PC-3 (cell line): ENCODE data around the gene HES1. TPM values are rescaled to one million over a fixed set of nuclear protein-coding genes. Genes with fewer than 3 reads are reported as not detected.

Source experiments
- ATAC-seq: fragments of 200-7000 bp; cut with Tn5 transposase; 2 replicates; pipeline ENCODE4 v1.9.1; 2020; ENCODE audit warnings: mild to moderate bottlenecking, moderate library complexity
- BruUV-seq: library from RNA; stranded (reverse); fragments of 400-500 nt; replicated peaks from 2 replicates; lab custom pipeline; 2021; lab: Mats Ljungman, UMichigan
- CTCF ChIA-PET: fragments of 300-600 bp; sonication (Branson Sonifier 250); formaldehyde crosslinking; loops from one replicate; lab custom pipeline; 2022; ENCODE audit warnings: antibody characterized with exemption; lab: Charles Lee
- POLR2A ChIA-PET: fragments of 300-600 bp; sonication (Branson Sonifier 250); formaldehyde crosslinking; loops from one replicate; lab custom pipeline; 2022; ENCODE audit warnings: antibody characterized with exemption; ENCODE audit not compliant: unreplicated experiment; lab: Charles Lee
- DNase-seq: peaks from one replicate; pipeline ENCODE4 v3.0.0-alpha.2; 2015
- H2AFZ ChIP-seq: fragments of 300-600 bp; sonication (generic); 2 replicates; pipeline ENCODE4 v1.6.0; 2016; ENCODE audit warnings: antibody characterized with exemption, low read length
- H3F3A ChIP-seq: fragments of 300-600 bp; sonication (generic); one replicate; pipeline ENCODE4 v1.6.0; 2017; ENCODE audit warnings: antibody characterized with exemption, low read length, control low read depth, mild to moderate bottlenecking; ENCODE audit not compliant: unreplicated experiment
- H3K27ac ChIP-seq: fragments of 300-600 bp; sonication (generic); 2 replicates; pipeline ENCODE4 v1.5.1; 2016; ENCODE audit warnings: mild to moderate bottlenecking, low read length
- H3K27me3 ChIP-seq: fragments of 300-600 bp; sonication (generic); 2 replicates; pipeline ENCODE4 v1.6.1; 2016; ENCODE audit warnings: low read length, mixed read lengths
- H3K36me3 ChIP-seq: fragments of 300-600 bp; sonication (generic); 2 replicates; pipeline ENCODE4 v1.6.1; 2016; ENCODE audit warnings: low read depth, mixed run types, low read length, mixed read lengths
- H3K4me1 ChIP-seq: fragments of 300-600 bp; sonication (generic); 2 replicates; pipeline ENCODE4 v1.5.1; 2016; ENCODE audit warnings: low read length; ENCODE audit not compliant: insufficient read depth
- H3K4me2 ChIP-seq: fragments of 300-600 bp; sonication (generic); 2 replicates; pipeline ENCODE4 v1.6.0; 2016; ENCODE audit warnings: low read length
- H3K4me3 ChIP-seq: fragments of 300-600 bp; sonication (generic); 2 replicates; pipeline ENCODE4 v1.5.1; 2016; ENCODE audit warnings: mild to moderate bottlenecking, low read length, mixed read lengths
- H3K79me2 ChIP-seq: fragments of 300-600 bp; sonication (generic); 2 replicates; pipeline ENCODE4 v1.6.1; 2017; ENCODE audit warnings: low read length, mixed read lengths
- H3K9ac ChIP-seq: fragments of 300-600 bp; sonication (generic); 2 replicates; pipeline ENCODE4 v1.6.0; 2016; ENCODE audit warnings: mild to moderate bottlenecking, low read length
- H3K9me2 ChIP-seq: fragments of 300-600 bp; sonication (generic); replicated peaks from 2 replicates; pipeline ENCODE4 v1.6.1; 2016; ENCODE audit warnings: mixed run types, low read length, mixed read lengths
- H3K9me3 ChIP-seq: fragments of 300-600 bp; sonication (generic); 2 replicates; pipeline ENCODE4 v1.6.1; 2016; ENCODE audit warnings: low read length, mixed read lengths
- H4K20me1 ChIP-seq: fragments of 300-600 bp; sonication (generic); 2 replicates; pipeline ENCODE4 v1.6.1; 2016; ENCODE audit warnings: low read length, mixed read lengths
- EZH2 ChIP-seq: fragments of 300-600 bp; sonication (generic); IDR thresholded peaks from one replicate; pipeline ENCODE4 v1.6.1; 2017; ENCODE audit warnings: antibody characterized with exemption, mild to moderate bottlenecking, low read length; ENCODE audit not compliant: unreplicated experiment
- EZH2phosphoT487 ChIP-seq: fragments of 300-600 bp; sonication (generic); IDR thresholded peaks from 2 replicates; pipeline ENCODE4 v1.6.1; 2018; ENCODE audit warnings: mild to moderate bottlenecking, antibody characterized with exemption, low read length, borderline replicate concordance
- intact Hi-C: fragments of 100-400 bp; cut with micrococcal nuclease; formaldehyde crosslinking; loops from 2 replicates; pipeline ENCODE4 v1.9.0; 2023
- total RNA-seq: library from RNA; depleted of rRNA; stranded (reverse); fragments of >200 nt; gene quantifications from 2 replicates; pipeline ENCODE4 v1.2.3, GENCODE V29; 2014
- TF ChIP-seq, protein P1 (sequence below): fragments of 300-600 bp; sonication (generic); conservative IDR thresholded peaks from 2 replicates; pipeline ENCODE4 v1.5.1; 2017; ENCODE audit warnings: antibody characterized with exemption, low read depth, mild to moderate bottlenecking, low read length

The HES1 gene
- total RNA-seq, 1 experiment from 2014 or later = 906 TPM

DNA sequence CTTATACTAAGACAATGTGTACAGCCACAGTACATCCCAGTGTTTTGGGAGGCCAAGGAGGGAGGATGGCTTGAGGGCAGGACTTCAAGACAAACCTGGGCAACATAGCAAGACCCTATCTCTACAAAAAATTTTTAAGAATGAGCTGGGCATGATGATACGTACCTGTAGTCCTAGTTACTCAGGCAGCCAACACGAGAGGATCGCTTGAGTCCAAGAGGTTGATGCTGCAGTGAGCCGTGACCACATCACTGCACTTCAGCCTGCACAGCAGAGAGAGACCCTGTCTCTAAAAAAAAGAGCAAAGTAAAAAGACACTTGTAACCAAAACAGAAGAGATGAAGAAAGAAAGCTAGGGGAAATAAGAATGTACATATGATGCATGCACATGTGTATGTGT lies 38.5 kb downstream of the HES1 start:
- Histone ChIP-seq H3K9me3 (no peaks in the 10 kb centered on the region), H3K79me2 (no peaks in the 10 kb centered on the region), H3K4me3 (no peak overlapping the region), H4K20me1 (no peaks in the 10 kb centered on the region), H3K9ac (no peak overlapping the region), H3K4me1 (no peaks in the 10 kb centered on the region), H3K27ac (no peak overlapping the region), H3K27me3 (no peaks in the 10 kb centered on the region), H3K4me2 (no peak overlapping the region), H3F3A (no peaks in the 10 kb centered on the region), H3K9me2 (no peaks in the 10 kb centered on the region), H3K36me3 (no peaks in the 10 kb centered on the region), H2AFZ (no peak overlapping the region)
- TF ChIP-seq EZH2 (no peak), EZH2phosphoT487 (no peak)
- TF ChIP-seq, protein P1, sequence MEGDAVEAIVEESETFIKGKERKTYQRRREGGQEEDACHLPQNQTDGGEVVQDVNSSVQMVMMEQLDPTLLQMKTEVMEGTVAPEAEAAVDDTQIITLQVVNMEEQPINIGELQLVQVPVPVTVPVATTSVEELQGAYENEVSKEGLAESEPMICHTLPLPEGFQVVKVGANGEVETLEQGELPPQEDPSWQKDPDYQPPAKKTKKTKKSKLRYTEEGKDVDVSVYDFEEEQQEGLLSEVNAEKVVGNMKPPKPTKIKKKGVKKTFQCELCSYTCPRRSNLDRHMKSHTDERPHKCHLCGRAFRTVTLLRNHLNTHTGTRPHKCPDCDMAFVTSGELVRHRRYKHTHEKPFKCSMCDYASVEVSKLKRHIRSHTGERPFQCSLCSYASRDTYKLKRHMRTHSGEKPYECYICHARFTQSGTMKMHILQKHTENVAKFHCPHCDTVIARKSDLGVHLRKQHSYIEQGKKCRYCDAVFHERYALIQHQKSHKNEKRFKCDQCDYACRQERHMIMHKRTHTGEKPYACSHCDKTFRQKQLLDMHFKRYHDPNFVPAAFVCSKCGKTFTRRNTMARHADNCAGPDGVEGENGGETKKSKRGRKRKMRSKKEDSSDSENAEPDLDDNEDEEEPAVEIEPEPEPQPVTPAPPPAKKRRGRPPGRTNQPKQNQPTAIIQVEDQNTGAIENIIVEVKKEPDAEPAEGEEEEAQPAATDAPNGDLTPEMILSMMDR = no peak
- CTCF ChIA-PET = no interaction called here
- BruUV-seq = no TSS peak
- intact Hi-C loops = no loop called here
- POLR2A ChIA-PET = interaction anchor here (0.7 to 0.9 kb wide), 2 partner anchors 127 to 560 kb away, joined by 3 read pairs; no protein-coding TSS in a partner anchor
- no peak for DNase-seq
- no peak for ATAC-seq

DNA sequence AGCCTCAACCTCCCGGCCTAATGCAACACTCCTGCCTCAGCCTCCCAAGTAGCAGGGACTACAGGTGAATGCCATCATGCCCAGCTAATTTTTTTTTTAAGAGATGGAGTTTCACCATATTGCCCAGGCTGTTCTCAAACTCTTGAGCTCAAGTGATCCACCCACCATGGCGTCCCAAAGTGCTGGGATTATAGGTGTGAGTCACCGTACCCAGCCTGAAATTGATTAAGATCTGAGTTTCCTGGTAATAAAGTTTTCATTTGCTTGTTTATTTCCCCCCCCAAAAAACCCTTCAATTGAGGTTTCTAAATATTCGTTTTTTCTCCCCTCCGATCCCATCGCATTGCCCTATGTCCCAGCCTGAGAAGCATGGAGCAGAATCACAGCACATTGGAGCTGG lies 39.0 kb downstream of the HES1 start:
- BruUV-seq = no TSS peak
- intact Hi-C loops = no loop called here
- Histone ChIP-seq H3K27me3 (no peaks in the 10 kb centered on the region), H3K9ac (no peak overlapping the region), H3K4me3 (no peak overlapping the region), H2AFZ (no peak overlapping the region), H3K36me3 (no peaks in the 10 kb centered on the region), H3K9me3 (no peaks in the 10 kb centered on the region), H3K4me2 (no peak overlapping the region), H4K20me1 (no peaks in the 10 kb centered on the region), H3K9me2 (no peaks in the 10 kb centered on the region), H3F3A (no peaks in the 10 kb centered on the region), H3K79me2 (no peaks in the 10 kb centered on the region), H3K27ac (no peak overlapping the region), H3K4me1 (no peaks in the 10 kb centered on the region)
- TF ChIP-seq, protein P1 = no peak
- TF ChIP-seq EZH2phosphoT487 (no peak), EZH2 (no peak)
- no peak for ATAC-seq
- no peak for DNase-seq
- ChIA-PET POLR2A (interaction anchor here (0.9 kb wide), 1 partner anchor 127 kb away, joined by 3 read pairs; no protein-coding TSS in a partner anchor), CTCF (no interaction called here)

DNA sequence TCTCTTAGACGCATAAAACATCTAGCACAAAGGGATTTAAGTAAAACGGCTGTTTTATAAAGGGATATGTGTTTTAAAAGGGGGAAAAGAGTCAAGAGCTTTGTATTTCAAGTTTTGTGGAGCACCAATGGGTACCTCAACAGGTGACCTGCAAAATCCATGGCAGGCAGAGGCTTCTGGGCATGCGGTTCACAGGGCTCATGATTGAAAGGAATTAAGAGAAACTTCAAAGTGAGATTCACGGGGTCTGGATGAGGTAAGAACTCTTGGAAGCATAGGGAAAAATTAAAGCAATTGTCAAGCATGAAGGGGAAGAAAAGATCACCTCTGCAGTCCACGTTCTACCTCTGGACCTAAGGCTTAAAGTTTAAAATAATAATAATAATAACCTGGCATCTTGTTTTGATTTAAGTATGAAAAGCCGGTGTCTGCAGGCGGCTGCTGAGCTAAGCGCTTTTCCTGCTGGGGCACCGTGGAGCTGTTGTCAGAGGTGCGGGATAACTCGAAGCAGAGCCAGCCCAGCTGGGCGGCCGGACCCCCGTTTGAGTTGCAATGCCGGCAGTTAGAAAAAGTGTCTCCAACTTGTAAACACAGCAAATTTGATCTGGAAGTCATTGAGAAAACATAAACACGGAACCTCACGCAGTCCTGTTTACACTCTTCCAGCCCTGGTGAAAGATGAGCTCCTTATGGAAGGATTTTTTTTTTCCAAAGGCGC lies 40.5 kb downstream of the HES1 start:
- Histone ChIP-seq H4K20me1 (no peaks in the 10 kb centered on the region), H3F3A (no peaks in the 10 kb centered on the region), H3K27me3 (no peaks in the 10 kb centered on the region), H3K79me2 (no peaks in the 10 kb centered on the region), H3K4me2 (no peak overlapping the region), H3K4me1 (no peaks in the 10 kb centered on the region), H3K36me3 (no peaks in the 10 kb centered on the region), H3K9ac (no peak overlapping the region), H3K9me3 (no peaks in the 10 kb centered on the region), H3K27ac (no peak overlapping the region), H3K4me3 (no peak overlapping the region), H2AFZ (no peak overlapping the region), H3K9me2 (no peaks in the 10 kb centered on the region)
- BruUV-seq = no TSS peak
- CTCF ChIA-PET = no interaction called here
- DNase-seq = no peak
- ATAC-seq = no peak
- no peak for TF ChIP-seq EZH2phosphoT487
- TF ChIP-seq, protein P1 = no peak
- no peak for TF ChIP-seq EZH2
- POLR2A ChIA-PET = interaction anchor here (0.6 kb wide), 1 partner anchor 104 kb away, joined by 6 read pairs; no protein-coding TSS in a partner anchor
- intact Hi-C loops = no loop called here
